ENCODE measurements around the gene KRT222. TPM values are rescaled to one million over a fixed set of nuclear protein-coding genes. Genes with fewer than 3 reads are reported as not detected.

KRT222 gene
- total and polyA plus RNA-seq, 2 of the 13 experiments (the other 11 are each of a cell fraction or from before 2014, with no cell fraction given): not detected

- H3K9ac ChIP-seq (ENCODE audit: insufficient read depth, low read depth, low read length): no peak overlapping the region
- in situ Hi-C loops (cut with HindIII; ENCODE audit: extremely low pct_ligation_motif_present, low pct_unique_long_range_greater_than_20kb) (no loop called here), intact Hi-C loops (cut with micrococcal nuclease; ENCODE audit: unreplicated experiment) (no loop called here)
- CTCF ChIA-PET (ENCODE audit: low intra/inter-chr PET ratio, low total read pairs): no interaction called here
- no peak overlapping the region for H2AFZ ChIP-seq (ENCODE audit: low read length)
- peaks cover 2 to 6% of the 10 kb centered on the region in 2 experiments; a peak in 2 of 5 replicates for H3K27me3 ChIP-seq (ENCODE audit: control insufficient read depth in 1 of 2, insufficient read depth in 2 of 2, low read length in 2 of 2)
- H3K9me3 ChIP-seq (ENCODE audit: low read length): no peaks in the 10 kb centered on the region
- TF ChIP-seq ZNF12 (CRISPR knock-in tag; IDR thresholded peaks at IDR 0.05) (no peak), TCF12 (IDR thresholded peaks at IDR 0.05) (no peak), TCF12 (CRISPR knock-in tag; IDR thresholded peaks at IDR 0.05) (no peak)
- no peaks in the 10 kb centered on the region for H3K79me2 ChIP-seq (ENCODE audit: insufficient read depth, low read length)
- no peak overlapping the region for H3K4me3 ChIP-seq (replicated peaks in 1 of 3; ENCODE audit: insufficient read depth in 1 of 3, low read depth in 2 of 3, low read length in 3 of 3)
- no peaks in the 10 kb centered on the region for H4K20me1 ChIP-seq (ENCODE audit: insufficient read depth, low read length)
- WGBS (ENCODE audit: low lambda C conversion rate): 23% methylated on average over 4 of the region's 4 CpGs
- no TSS peak for BruUV-seq (replicated peaks)
- FAIRE-seq (no peak), DNase-seq (ENCODE audit: low spot score) (no peak), ATAC-seq (no peak)
- H3K27ac ChIP-seq (ENCODE audit: extremely low read length, insufficient read depth, low read length): no peak overlapping the region
- no peak overlapping the region for H3K4me2 ChIP-seq (ENCODE audit: low read depth, low read length)
- no peaks in the 10 kb centered on the region for H3K36me3 ChIP-seq (replicated peaks in 1 of 2; ENCODE audit: control insufficient read depth in 1 of 2, insufficient read depth in 2 of 2, low read length in 2 of 2)
- no peaks in the 10 kb centered on the region for H3K4me1 ChIP-seq (ENCODE audit: insufficient read depth, low read length)
- POLR2A ChIA-PET: no interaction called here
Measured at GRCh38 chr17:40686192-40686591, 21.2 kb upstream of the KRT222 start.

GRCh38 chr17:40680998-40681397, 16.0 kb upstream of the KRT222 start:
- BruUV-seq (replicated peaks): no TSS peak
- ATAC-seq (no peak), DNase-seq (ENCODE audit: low spot score) (no peak), FAIRE-seq (no peak)
- peaks cover 2 to 7% of the 10 kb centered on the region in 2 experiments; a peak in 2 of 5 replicates for H3K27me3 ChIP-seq (ENCODE audit: control insufficient read depth in 1 of 2, insufficient read depth in 2 of 2, low read length in 2 of 2)
- H3K27ac ChIP-seq (ENCODE audit: extremely low read length, insufficient read depth, low read length): no peak overlapping the region
- TF ChIP-seq MAF1 (CRISPR knock-in tag; IDR thresholded peaks at IDR 0.05; ENCODE audit: borderline replicate concordance): no peak
- TF ChIP-seq YY1 (IDR thresholded peaks at IDR 0.05; ENCODE audit: insufficient read depth, insufficient replicate concordance, low read depth, low read length): no peak
- TF ChIP-seq CENPT (CRISPR knock-in tag; IDR thresholded peaks at IDR 0.05; ENCODE audit: low read depth): no peak
- no peak for TF ChIP-seq ZNF34 (CRISPR knock-in tag; IDR thresholded peaks at IDR 0.05; ENCODE audit: borderline replicate concordance)
- TF ChIP-seq SAP130 (CRISPR knock-in tag; IDR thresholded peaks at IDR 0.05; ENCODE audit: low read depth): no peak
- no peak for TF ChIP-seq SSRP1 (CRISPR knock-in tag; IDR thresholded peaks at IDR 0.05)
- no peak for TF ChIP-seq ZNF572 (CRISPR knock-in tag; IDR thresholded peaks at IDR 0.05)
- TF ChIP-seq, protein P1, sequence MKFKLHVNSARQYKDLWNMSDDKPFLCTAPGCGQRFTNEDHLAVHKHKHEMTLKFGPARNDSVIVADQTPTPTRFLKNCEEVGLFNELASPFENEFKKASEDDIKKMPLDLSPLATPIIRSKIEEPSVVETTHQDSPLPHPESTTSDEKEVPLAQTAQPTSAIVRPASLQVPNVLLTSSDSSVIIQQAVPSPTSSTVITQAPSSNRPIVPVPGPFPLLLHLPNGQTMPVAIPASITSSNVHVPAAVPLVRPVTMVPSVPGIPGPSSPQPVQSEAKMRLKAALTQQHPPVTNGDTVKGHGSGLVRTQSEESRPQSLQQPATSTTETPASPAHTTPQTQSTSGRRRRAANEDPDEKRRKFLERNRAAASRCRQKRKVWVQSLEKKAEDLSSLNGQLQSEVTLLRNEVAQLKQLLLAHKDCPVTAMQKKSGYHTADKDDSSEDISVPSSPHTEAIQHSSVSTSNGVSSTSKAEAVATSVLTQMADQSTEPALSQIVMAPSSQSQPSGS (CRISPR knock-in tag; IDR thresholded peaks at IDR 0.05): no peak
- TF ChIP-seq STAT6 (CRISPR knock-in tag; IDR thresholded peaks at IDR 0.05; ENCODE audit: borderline replicate concordance): no peak
- TF ChIP-seq IKZF1 (IDR thresholded peaks at IDR 0.05): no peak
- TF ChIP-seq ZNF850 (CRISPR knock-in tag; conservative IDR thresholded peaks at IDR 0.05): no peak
- intact Hi-C loops (cut with micrococcal nuclease; ENCODE audit: unreplicated experiment): no loop called here
- H3K4me2 ChIP-seq (ENCODE audit: low read depth, low read length): no peak overlapping the region
- POLR2A ChIA-PET: no interaction called here
- in situ Hi-C loops (cut with HindIII; ENCODE audit: extremely low pct_ligation_motif_present, low pct_unique_long_range_greater_than_20kb): no loop called here
- H3K4me3 ChIP-seq (replicated peaks in 1 of 3; ENCODE audit: insufficient read depth in 1 of 3, low read depth in 2 of 3, low read length in 3 of 3): no peak overlapping the region
- H4K20me1 ChIP-seq (ENCODE audit: insufficient read depth, low read length): no peaks in the 10 kb centered on the region
- H3K36me3 ChIP-seq (replicated peaks in 1 of 2; ENCODE audit: control insufficient read depth in 1 of 2, insufficient read depth in 2 of 2, low read length in 2 of 2): no peaks in the 10 kb centered on the region
- no peak overlapping the region for H2AFZ ChIP-seq (ENCODE audit: low read length)
- no peaks in the 10 kb centered on the region for H3K4me1 ChIP-seq (ENCODE audit: insufficient read depth, low read length)
- no peak overlapping the region for H3K9ac ChIP-seq (ENCODE audit: insufficient read depth, low read depth, low read length)
- no peaks in the 10 kb centered on the region for H3K9me3 ChIP-seq (ENCODE audit: low read length)
- CTCF ChIA-PET (ENCODE audit: low intra/inter-chr PET ratio, low total read pairs): no interaction called here
- no peaks in the 10 kb centered on the region for H3K79me2 ChIP-seq (ENCODE audit: insufficient read depth, low read length)

Measured in HepG2 (cell line).